GM18868 (cell line): ENCODE measurements around the gene NCOA7.

Experiments used
- ATAC-seq: cut with Tn5 transposase; IDR thresholded peaks from one replicate; pipeline ENCODE4 v1.9.1; 2021; ENCODE audit warnings: mild to moderate bottlenecking, moderate library complexity; ENCODE audit not compliant: unreplicated experiment

Gene NCOA7

GRCh38 chr6:125790358-125791150 is at the start of gene NCOA7:
TSS of gene NCOA7 (plus strand) at chr6:125790960. CDS start at chr6:125815355, 24,395 bp downstream.
- ATAC-seq: peak; percentile 71

- no peak for ATAC-seq
Measured at GRCh38 chr6:125741336-125741735, 49.4 kb upstream of the NCOA7 start.

GRCh38 chr6:125742024-125742423 is 48.7 kb upstream of the NCOA7 start:
- ATAC-seq: no peak

GRCh38 chr6:125742464-125743120 is 48.2 kb upstream of the NCOA7 start:
- ATAC-seq: no peak

- no peak for ATAC-seq
Measured at GRCh38 chr6:125743604-125744003, 47.2 kb upstream of the NCOA7 start.

- no peak for ATAC-seq
Measured at GRCh38 chr6:125745281-125746018, 45.3 kb upstream of the NCOA7 start.

- no peak for ATAC-seq
Measured at GRCh38 chr6:125746019-125746414, 44.7 kb upstream of the NCOA7 start.

GRCh38 chr6:125746731-125747588 is 43.8 kb upstream of the NCOA7 start:
- peak; percentile 54 for ATAC-seq

- ATAC-seq: no peak
Measured at GRCh38 chr6:125747589-125748405, 43.0 kb upstream of the NCOA7 start.

- ATAC-seq: no peak
Measured at GRCh38 chr6:125748406-125749172, 42.2 kb upstream of the NCOA7 start.

- ATAC-seq: peak; percentile 87
Measured at GRCh38 chr6:125749173-125749864, 41.4 kb upstream of the NCOA7 start, which contains the start of gene HEY2. TSS of gene HEY2 (plus strand) at chr6:125749632. CDS start at chr6:125749777, 145 bp downstream.

GRCh38 chr6:125749865-125750691 is 40.7 kb upstream of the NCOA7 start:
- no peak for ATAC-seq

GRCh38 chr6:125750692-125751333 is 39.9 kb upstream of the NCOA7 start:
- ATAC-seq: no peak

GRCh38 chr6:125751334-125751916 is 39.3 kb upstream of the NCOA7 start:
- ATAC-seq: no peak

GRCh38 chr6:125752773-125753172 is 38.0 kb upstream of the NCOA7 start:
- no peak for ATAC-seq

GRCh38 chr6:125753218-125753936 is 37.4 kb upstream of the NCOA7 start:
- ATAC-seq: no peak
